Stomach (tissue), 9 donors: ENCODE data around the gene NTM. TPM values are rescaled to one million over a fixed set of nuclear protein-coding genes. Genes with fewer than 3 reads are reported as not detected.

Experiments used
- DNase-seq, 2 donors: peaks; one replicate each; pipeline versions ENCODE4 v3.0.0 to v3.0.0-alpha.2; 2013 to 2019
- H3K27ac ChIP-seq, 5 donors: fragments of 200-600 bp in 4 of 5; sonication (generic) in 4 of 5; one replicate each; pipeline ENCODE4 v1.5.1; 2013 to 2019; ENCODE audit warnings: mild to moderate bottlenecking in 1 of 5, moderate library complexity in 1 of 5
- H3K27me3 ChIP-seq, 3 donors: fragments of 200-600 bp; sonication (generic); one replicate each; pipeline ENCODE4 v1.5.1; 2017 to 2019; ENCODE audit warnings: mixed run types in 1 of 3
- H3K36me3 ChIP-seq, 4 donors: fragments of 200-600 bp; sonication (generic); 1 replicate in 3 of 4; 2 replicates in 1 of 4; pipeline ENCODE4 v1.5.1; 2016 to 2019
- H3K4me1 ChIP-seq, 4 donors: fragments of 200-600 bp; sonication (generic); one replicate each; pipeline ENCODE4 v1.5.1; 2016 to 2019
- H3K4me3 ChIP-seq, 4 donors: fragments of 200-600 bp; sonication (generic) in 3 of 4; one replicate each; pipeline ENCODE4 v1.5.1; 2016 to 2019; ENCODE audit warnings: mild to moderate bottlenecking in 1 of 4
- H3K9me3 ChIP-seq, 4 donors: fragments of 200-600 bp; sonication (generic); one replicate each; pipeline ENCODE4 v1.5.1; 2016 to 2019
- EP300 ChIP-seq: sonication (generic); formaldehyde crosslinking; IDR thresholded peaks from one replicate; pipeline ENCODE4 v1.6.1; 2017; ENCODE audit warnings: antibody characterized with exemption
- POLR2A ChIP-seq, 4 donors: fragments of 450-650 bp; IDR thresholded peaks; one replicate each; pipeline ENCODE4 v1.6.1; 2016; ENCODE audit warnings: antibody characterized with exemption in 4 of 4, control low read depth in 2 of 4, mild to moderate bottlenecking in 1 of 4, moderate library complexity in 1 of 4
- POLR2AphosphoS5 ChIP-seq, 3 donors: sonication (generic); formaldehyde crosslinking; IDR thresholded peaks; one replicate each; pipeline ENCODE4 v1.6.1; 2016; ENCODE audit warnings: antibody characterized with exemption in 3 of 3
- WGBS, 5 donors: extraction: QIAGEN DNeasy Blood & Tissue Kit in 3 of 5; methylation state at CpG; one replicate each; pipeline versions ENCODE4 v1.1.5 to v1.1.7; 2013 to 2018; 5-methylcytosine and 5-hydroxymethylcytosine counted together
- intact Hi-C: fragments of 100-400 bp; cut with DNase I; formaldehyde crosslinking; loops from one replicate; pipeline ENCODE4 v1.15.1; 2023; ENCODE audit warnings: low total_unique reads
- polyA plus RNA-seq, 3 donors: library from polyadenylated mRNA; stranded (reverse); fragments of 200-250 nt; gene quantifications; one replicate each; pipeline ENCODE4 v1.2.3, GENCODE V29; 2013
- total RNA-seq, 5 donors: library from RNA; depleted of rRNA; stranded (reverse); fragments of >200 nt; gene quantifications; one replicate each; pipeline versions ENCODE4 v1.1.0 to v1.2.3, GENCODE V29; 2014 to 2016
- TF ChIP-seq, protein P1 (sequence below), 7 experiments: fragments of 450-650 bp in 4 of 7; fragments of 200-600 bp in 3 of 7; sonication (generic) in 3 of 7; IDR thresholded peaks; one replicate each; pipeline ENCODE4 v1.5.1; 2016 to 2019; ENCODE audit warnings: antibody characterized with exemption in 7 of 7, control low read depth in 2 of 7, mild to moderate bottlenecking in 1 of 7
- donor health status: healthy with polysubstance abuse.
- donor health status: Bipolar disorder and iron deficiency.
- donor health status: healthy.

Gene NTM
- total and polyA plus RNA-seq, 8 donors: 0.50 to 8.4 (median 1.3) TPM; not detected in 3

DNA sequence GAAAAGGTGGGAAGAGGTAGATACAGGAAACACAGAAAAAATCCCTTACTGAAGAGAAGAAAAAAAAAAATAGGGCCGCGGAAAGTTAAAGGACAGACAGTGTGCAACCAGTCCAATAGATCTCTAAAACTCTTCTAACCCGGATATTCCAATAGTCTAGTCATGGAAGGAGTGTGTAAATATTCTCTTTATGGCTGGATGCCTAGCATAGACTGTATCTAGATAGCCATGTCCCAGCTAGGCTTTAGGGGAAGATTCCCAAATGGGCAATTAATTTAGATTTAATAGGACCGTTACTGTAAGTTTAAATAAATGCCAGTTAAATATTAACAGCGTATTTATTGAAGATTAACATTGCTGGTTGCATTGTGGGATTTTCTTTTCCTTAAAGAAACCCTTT is 532.7 kb downstream of the NTM start:
- Histone ChIP-seq H3K36me3 (no peaks in the 10 kb centered on the region), H3K4me1 (no peaks in the 10 kb centered on the region), H3K27me3 (peaks cover 0 to 34% (median 0%) of the 10 kb centered on the region in 3 donors), H3K27ac (no peak overlapping the region), H3K4me3 (no peak overlapping the region), H3K9me3 (no peaks in the 10 kb centered on the region)
- 61 to 72% (median 63%) methylated on average over 5 of the region's 5 CpGs for WGBS, 5 donors
- DNase-seq: no peak
- TF ChIP-seq EP300 (no peak), POLR2AphosphoS5 (IDR thresholded peaks at IDR 0.05) (no peak), POLR2A (IDR thresholded peaks at IDR 0.05) (no peak)
- TF ChIP-seq, protein P1, sequence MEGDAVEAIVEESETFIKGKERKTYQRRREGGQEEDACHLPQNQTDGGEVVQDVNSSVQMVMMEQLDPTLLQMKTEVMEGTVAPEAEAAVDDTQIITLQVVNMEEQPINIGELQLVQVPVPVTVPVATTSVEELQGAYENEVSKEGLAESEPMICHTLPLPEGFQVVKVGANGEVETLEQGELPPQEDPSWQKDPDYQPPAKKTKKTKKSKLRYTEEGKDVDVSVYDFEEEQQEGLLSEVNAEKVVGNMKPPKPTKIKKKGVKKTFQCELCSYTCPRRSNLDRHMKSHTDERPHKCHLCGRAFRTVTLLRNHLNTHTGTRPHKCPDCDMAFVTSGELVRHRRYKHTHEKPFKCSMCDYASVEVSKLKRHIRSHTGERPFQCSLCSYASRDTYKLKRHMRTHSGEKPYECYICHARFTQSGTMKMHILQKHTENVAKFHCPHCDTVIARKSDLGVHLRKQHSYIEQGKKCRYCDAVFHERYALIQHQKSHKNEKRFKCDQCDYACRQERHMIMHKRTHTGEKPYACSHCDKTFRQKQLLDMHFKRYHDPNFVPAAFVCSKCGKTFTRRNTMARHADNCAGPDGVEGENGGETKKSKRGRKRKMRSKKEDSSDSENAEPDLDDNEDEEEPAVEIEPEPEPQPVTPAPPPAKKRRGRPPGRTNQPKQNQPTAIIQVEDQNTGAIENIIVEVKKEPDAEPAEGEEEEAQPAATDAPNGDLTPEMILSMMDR (IDR thresholded peaks at IDR 0.05): no peak
- intact Hi-C loops: no loop called here

GRCh38 chr11:131904756-131905155 is 534.3 kb downstream of the NTM start:
- DNase-seq: no peak
- no peak for TF ChIP-seq EP300
- TF ChIP-seq, protein P1 (IDR thresholded peaks at IDR 0.05): no peak
- no peak for TF ChIP-seq POLR2A (IDR thresholded peaks at IDR 0.05)
- no peak for TF ChIP-seq POLR2AphosphoS5 (IDR thresholded peaks at IDR 0.05)
- 42 to 71% (median 61%) methylated on average over 3 of the region's 3 CpGs for WGBS, 5 donors
- Histone ChIP-seq H3K4me3 (no peak overlapping the region), H3K27me3 (peaks cover 0 to 51% (median 4%) of the 10 kb centered on the region in 3 donors), H3K27ac (no peak overlapping the region), H3K36me3 (no peaks in the 10 kb centered on the region), H3K4me1 (no peaks in the 10 kb centered on the region), H3K9me3 (no peaks in the 10 kb centered on the region)
- intact Hi-C loops: no loop called here

DNA sequence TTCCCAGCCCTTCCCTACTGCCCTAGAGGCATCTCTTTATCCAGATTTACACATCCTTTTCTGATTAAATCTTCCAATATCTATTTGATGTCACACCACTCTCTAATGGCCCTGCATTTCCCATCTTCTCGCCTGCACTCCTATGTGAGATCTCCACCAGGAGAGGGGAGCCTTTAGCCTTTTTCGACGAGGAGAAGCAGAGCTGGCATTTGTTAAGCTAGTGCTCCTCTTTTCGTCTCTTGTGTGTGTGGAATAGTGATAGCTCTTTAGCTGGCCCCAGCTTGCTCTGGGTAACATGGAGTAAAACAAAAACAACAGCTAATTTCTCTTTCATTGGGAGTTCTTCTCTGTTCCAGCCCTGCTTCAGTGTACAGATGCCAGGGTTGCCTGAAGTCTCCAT is 536.5 kb downstream of the NTM start:
- peak in 1 of 2 donors; percentile 44 for DNase-seq
- intact Hi-C loops: no loop called here
- Histone ChIP-seq H3K27me3 (peaks cover 4 to 73% (median 24%) of the 10 kb centered on the region in 3 donors), H3K9me3 (no peaks in the 10 kb centered on the region), H3K36me3 (no peaks in the 10 kb centered on the region), H3K27ac (no peak overlapping the region), H3K4me1 (peaks cover 0 to 11% (median 8%) of the 10 kb centered on the region in 4 donors), H3K4me3 (no peak overlapping the region)
- WGBS, 5 donors: 48 to 63% (median 56%) methylated on average over 4 of the region's 4 CpGs
- TF ChIP-seq, protein P1 (IDR thresholded peaks at IDR 0.05): no peak
- TF ChIP-seq EP300 (no peak), POLR2A (IDR thresholded peaks at IDR 0.05) (no peak), POLR2AphosphoS5 (IDR thresholded peaks at IDR 0.05) (no peak)

DNA sequence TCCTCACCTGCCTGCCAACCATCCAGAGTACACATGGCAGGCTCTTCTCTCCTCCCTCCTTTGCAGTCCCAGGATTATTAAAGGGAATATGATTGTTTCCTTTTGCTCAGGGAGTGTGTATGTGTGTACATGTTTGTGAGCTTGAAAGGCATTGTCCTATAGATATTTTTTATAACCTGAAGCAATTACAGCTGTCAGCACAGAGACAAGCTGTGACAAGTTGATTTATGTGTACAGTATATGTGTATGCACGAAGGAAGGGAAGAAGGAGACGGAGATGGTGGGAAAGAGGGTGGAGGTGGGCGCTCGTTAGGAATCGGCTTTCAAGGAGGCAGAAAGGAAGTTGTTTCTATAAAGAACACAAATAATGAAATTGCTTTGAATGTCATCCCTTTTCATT is 537.0 kb downstream of the NTM start:
- no peak overlapping the region for H3K27ac ChIP-seq
- no peak for DNase-seq
- H3K9me3 ChIP-seq: no peaks in the 10 kb centered on the region
- WGBS, 5 donors: 65 to 80% (median 75%) methylated on average over 5 of the region's 5 CpGs
- peaks cover 4 to 77% (median 25%) of the 10 kb centered on the region in 3 donors for H3K27me3 ChIP-seq
- no peak for TF ChIP-seq POLR2AphosphoS5 (IDR thresholded peaks at IDR 0.05)
- no peak for TF ChIP-seq EP300
- no peak for TF ChIP-seq POLR2A (IDR thresholded peaks at IDR 0.05)
- TF ChIP-seq, protein P1 (IDR thresholded peaks at IDR 0.05): no peak
- no peaks in the 10 kb centered on the region for H3K36me3 ChIP-seq
- H3K4me3 ChIP-seq: no peak overlapping the region
- peaks cover 0 to 11% (median 8%) of the 10 kb centered on the region in 4 donors for H3K4me1 ChIP-seq
- intact Hi-C loops: no loop called here
